ENCODE results near the gene WWTR1. TPM values are rescaled to one million over a fixed set of nuclear protein-coding genes. Genes with fewer than 3 reads are reported as not detected.

Gene WWTR1
- polyA plus RNA-seq, 1 donor (not counting 4 experiments of a cell fraction or from before 2014, with no cell fraction given), result 77.3 TPM

GRCh38 chr3:149493315-149494021 lies 164.4 kb downstream of the WWTR1 start:
- TF ChIP-seq CTCF (optimal IDR thresholded peaks at IDR 0.05 in 1 of 3, IDR thresholded peaks at IDR 0.05 in 1 of 3, conservative IDR thresholded peaks at IDR 0.05 in 1 of 3; ENCODE audit: extremely low read depth in 1 of 3, insufficient read depth in 2 of 3, low read length in 3 of 3) (no peak), EZH2 (IDR thresholded peaks at IDR 0.05; ENCODE audit: low read length) (no peak)
- peaks cover 4% of the 10 kb centered on the region for H3K27me3 ChIP-seq (ENCODE audit: control insufficient read depth, extremely low read depth, insufficient read depth, low read length)
- no peak overlapping the region for H3K4me3 ChIP-seq (ENCODE audit: control insufficient read depth in 2 of 3, extremely low read depth in 1 of 3, insufficient read depth in 2 of 3, low read depth in 1 of 3, low read length in 3 of 3)
- H2AFZ ChIP-seq (ENCODE audit: control insufficient read depth, low read length), result no peak overlapping the region
- H3K4me2 ChIP-seq (ENCODE audit: control insufficient read depth, extremely low read depth, insufficient read depth, low read depth, low read length), result no peak overlapping the region
- H3K9me1 ChIP-seq (ENCODE audit: control insufficient read depth, extremely low read depth, insufficient read depth, low read length), result no peaks in the 10 kb centered on the region
- FAIRE-seq (no peak), DNase-seq (ENCODE audit: low read depth, low spot score) (no peak)
- no peaks in the 10 kb centered on the region for H3K9me3 ChIP-seq (ENCODE audit: control insufficient read depth, low read depth, low read length)
- no peak overlapping the region for H3K9ac ChIP-seq (ENCODE audit: control insufficient read depth, extremely low read depth, insufficient read depth, low read length)
- no peaks in the 10 kb centered on the region for H3K36me3 ChIP-seq (ENCODE audit: control insufficient read depth in 2 of 2, extremely low read depth in 1 of 2, insufficient read depth in 2 of 2, low read length in 2 of 2)
- H3K27ac ChIP-seq (ENCODE audit: control insufficient read depth, insufficient read depth, low read length), result no peak overlapping the region
- no peaks in the 10 kb centered on the region for H3K79me2 ChIP-seq (ENCODE audit: control insufficient read depth, insufficient read depth, low read length)
- no peaks in the 10 kb centered on the region for H4K20me1 ChIP-seq (ENCODE audit: control insufficient read depth, extremely low read depth, insufficient read depth, low read length)
- dilution Hi-C loops (cut with MboI; ENCODE audit: extremely low pct_ligation_motif_present, low sequenced_read_pairs), result no loop called here
- peaks cover 7% of the 10 kb centered on the region for H3K4me1 ChIP-seq (ENCODE audit: control insufficient read depth, extremely low read depth, insufficient read depth, low read length)

- H3K9ac ChIP-seq (ENCODE audit: control insufficient read depth, extremely low read depth, insufficient read depth, low read length), result no peak overlapping the region
- no peak overlapping the region for H3K4me3 ChIP-seq (ENCODE audit: control insufficient read depth in 2 of 3, extremely low read depth in 1 of 3, insufficient read depth in 2 of 3, low read depth in 1 of 3, low read length in 3 of 3)
- no peak overlapping the region for H3K4me2 ChIP-seq (ENCODE audit: control insufficient read depth, extremely low read depth, insufficient read depth, low read depth, low read length)
- H3K36me3 ChIP-seq (ENCODE audit: control insufficient read depth in 2 of 2, extremely low read depth in 1 of 2, insufficient read depth in 2 of 2, low read length in 2 of 2), result no peaks in the 10 kb centered on the region
- peaks cover 7% of the 10 kb centered on the region for H3K4me1 ChIP-seq (ENCODE audit: control insufficient read depth, extremely low read depth, insufficient read depth, low read length)
- TF ChIP-seq EZH2 (IDR thresholded peaks at IDR 0.05; ENCODE audit: low read length) (no peak), CTCF (optimal IDR thresholded peaks at IDR 0.05 in 1 of 3, IDR thresholded peaks at IDR 0.05 in 1 of 3, conservative IDR thresholded peaks at IDR 0.05 in 1 of 3; ENCODE audit: extremely low read depth in 1 of 3, insufficient read depth in 2 of 3, low read length in 3 of 3) (no peak)
- dilution Hi-C loops (cut with MboI; ENCODE audit: extremely low pct_ligation_motif_present, low sequenced_read_pairs), result no loop called here
- peaks cover 4% of the 10 kb centered on the region for H3K27me3 ChIP-seq (ENCODE audit: control insufficient read depth, extremely low read depth, insufficient read depth, low read length)
- H3K27ac ChIP-seq (ENCODE audit: control insufficient read depth, insufficient read depth, low read length), result no peak overlapping the region
- no peak overlapping the region for H2AFZ ChIP-seq (ENCODE audit: control insufficient read depth, low read length)
- no peak for DNase-seq (ENCODE audit: low read depth, low spot score)
- no peak for FAIRE-seq
- no peaks in the 10 kb centered on the region for H3K9me1 ChIP-seq (ENCODE audit: control insufficient read depth, extremely low read depth, insufficient read depth, low read length)
- no peaks in the 10 kb centered on the region for H4K20me1 ChIP-seq (ENCODE audit: control insufficient read depth, extremely low read depth, insufficient read depth, low read length)
- no peaks in the 10 kb centered on the region for H3K9me3 ChIP-seq (ENCODE audit: control insufficient read depth, low read depth, low read length)
- no peaks in the 10 kb centered on the region for H3K79me2 ChIP-seq (ENCODE audit: control insufficient read depth, insufficient read depth, low read length)
Measured at GRCh38 chr3:149490260-149490971, 167.4 kb downstream of the WWTR1 start.
